Adrenal gland (tissue), 12 donors: ENCODE measurements around the gene TNK1. TPM values are rescaled to one million over a fixed set of nuclear protein-coding genes. Genes with fewer than 3 reads are reported as not detected.

ENCODE experiments used
- DNase-seq, 7 donors: peaks; one replicate each; pipeline ENCODE4 v3.0.0-alpha.2; 2019 to 2020
- H3K27ac ChIP-seq, 5 donors: fragments of 200-600 bp; sonication (generic) in 4 of 5; 1 replicate in 3 of 5; 2 replicates in 2 of 5; pipeline versions ENCODE4 v1.5.1 to v1.8.0; 2016 to 2020; ENCODE audit warnings: mild to moderate bottlenecking in 1 of 5
- H3K27me3 ChIP-seq: fragments of 200-600 bp; 2 replicates; pipeline ENCODE4 v1.8.0; 2021
- H3K36me3 ChIP-seq, 2 donors: fragments of 200-600 bp; replicated peaks in 1 of 2; 1 replicate in 1 of 2; 2 replicates in 1 of 2; pipeline versions ENCODE4 v1.5.1 to v1.8.0; 2018 to 2022
- H3K4me1 ChIP-seq, 2 donors: fragments of 200-600 bp; replicated peaks in 1 of 2; 1 replicate in 1 of 2; 2 replicates in 1 of 2; pipeline versions ENCODE4 v1.5.1 to v1.8.0; 2018 to 2021
- H3K4me3 ChIP-seq, 4 donors: fragments of 200-600 bp; sonication (generic) in 3 of 4; one replicate each; pipeline ENCODE4 v1.5.1; 2016 to 2018
- H3K9me3 ChIP-seq, 3 donors: fragments of 200-600 bp; sonication (generic) in 1 of 3; replicated peaks in 1 of 3; 1 replicate in 2 of 3; 2 replicates in 1 of 3; pipeline versions ENCODE4 v1.5.1 to v1.8.0; 2016 to 2021
- CTCF ChIP-seq, 6 experiments: fragments of 450-650 bp in 4 of 6; fragments of 200-600 bp in 2 of 6; sonication (generic) in 1 of 6; IDR thresholded peaks; 1 replicate in 5 of 6; 2 replicates in 1 of 6; pipeline versions ENCODE4 v1.5.1 to v1.8.0; 2016 to 2021; ENCODE audit warnings: antibody characterized with exemption in 6 of 6, mild to moderate bottlenecking in 2 of 6, moderate library complexity in 1 of 6
- POLR2A ChIP-seq, 2 donors: fragments of 450-650 bp; IDR thresholded peaks; one replicate each; pipeline ENCODE4 v1.6.1; 2017; ENCODE audit warnings: antibody characterized with exemption in 2 of 2, mild to moderate bottlenecking in 2 of 2, moderate library complexity in 1 of 2
- WGBS, 4 donors: extraction: QIAGEN DNeasy Blood & Tissue Kit in 2 of 4; methylation state at CpG; one replicate each; pipeline versions ENCODE4 v1.1.5 to v1.1.7; 2013 to 2017; 5-methylcytosine and 5-hydroxymethylcytosine counted together
- intact Hi-C, 2 donors: fragments of 100-400 bp; cut with DNase I; formaldehyde crosslinking; loops; one replicate each; pipeline versions ENCODE4 v1.14.1 to v1.15.0; 2022 to 2023
- polyA plus RNA-seq, 3 donors: library from polyadenylated mRNA; stranded (reverse); fragments of 200-250 nt in 2 of 3; fragments of 350-450 nt in 1 of 3; fragmentation: Illumina TruSeq in 1 of 3; extraction: RNeasy Lipid Tissue Mini Kit (QIAGEN cat#74804) in 1 of 3; gene quantifications; one replicate each; pipeline ENCODE4 v1.2.3, GENCODE V29; 2013 to 2014
- total RNA-seq, 9 donors: library from RNA; depleted of rRNA in 4 of 9; stranded (reverse); fragments of >200 nt in 4 of 9; fragments of 120-200 nt in 1 of 9; fragmentation: NEBNext Ultra II Directional in 1 of 9; extraction: Animal tissue kit (Norgen Biotek cat#: 25700) in 1 of 9; gene quantifications; one replicate each; pipeline versions ENCODE4 v1.1.0 to v1.2.4, GENCODE V29; 2013 to 2023
- donor health status: healthy with polysubstance abuse.
- donor health status: Bipolar disorder and iron deficiency.
- donor health status: DM: yes; HTN: yes; CAD: no.
- donor health status: DM: no; HTN: no; CAD: no.
- donor health status: DM: no; HTN: no; CAD: no.
- donor health status: DM: yes; HTN: yes; CAD: no.

The TNK1 gene
- total and polyA plus RNA-seq, 12 donors, result 0.06 to 8.7 (median 2.0) TPM

GRCh38 chr17:7436556-7437368, 55.9 kb downstream of the TNK1 start:
- peak; percentile 22 to 94 (median 72) for TF ChIP-seq CTCF (IDR thresholded peaks at IDR 0.05)
- peak; percentile 52 to 86 for TF ChIP-seq POLR2A (IDR thresholded peaks at IDR 0.05)
- WGBS, 4 donors, result 0 to 6% (median 2%) methylated on average over 20 to 92 of the region's 92 CpGs
- Histone ChIP-seq H3K36me3 (no peaks in the 10 kb centered on the region), H3K4me3 (peak overlapping the region in 2 of 4 donors; percentile 30 to 62), H3K9me3 (no peaks in the 10 kb centered on the region), H3K4me1 (peaks cover 50 to 52% of the 10 kb centered on the region in 2 donors), H3K27me3 (no peaks in the 10 kb centered on the region), H3K27ac (peak overlapping the region; percentile 78 to 94 (median 90))
- intact Hi-C loops, result loop anchor here (5.0 kb wide), 2 partner anchors 41 to 126 kb away; partner anchors contain the start of genes SENP3 (in 1 of the 2) and ZBTB4 (in 1 of the 2)
- peak; percentile 83 to 91 (median 86) for DNase-seq

- no peaks in the 10 kb centered on the region for H3K9me3 ChIP-seq
- WGBS, 4 donors, result 18 to 49% (median 27%) methylated on average over 10 to 31 of the region's 31 CpGs
- peak in 2 of 7 donors; percentile 53 to 58 for DNase-seq
- peak overlapping the region in 2 of 4 donors; percentile 30 to 62 for H3K4me3 ChIP-seq
- peak overlapping the region; percentile 78 to 94 (median 90) for H3K27ac ChIP-seq
- H3K4me1 ChIP-seq, result peaks cover 50 to 52% of the 10 kb centered on the region in 2 donors
- intact Hi-C loops, result loop anchor here (5.0 kb wide), 2 partner anchors 40 to 125 kb away; partner anchors contain the start of genes SENP3 (in 1 of the 2) and ZBTB4 (in 1 of the 2)
- H3K27me3 ChIP-seq, result no peaks in the 10 kb centered on the region
- H3K36me3 ChIP-seq, result no peaks in the 10 kb centered on the region
- no peak for TF ChIP-seq CTCF (IDR thresholded peaks at IDR 0.05)
- TF ChIP-seq POLR2A (IDR thresholded peaks at IDR 0.05), result no peak
These were observed 56.5 kb downstream of the TNK1 start for GRCh38 chr17:7437369-7437863.

GRCh38 chr17:7437950-7438614, 57.2 kb downstream of the TNK1 start:
- DNase-seq, result peak; percentile 72 to 88 (median 79)
- H3K4me1 ChIP-seq, result peaks cover 50 to 52% of the 10 kb centered on the region in 2 donors
- no peaks in the 10 kb centered on the region for H3K36me3 ChIP-seq
- intact Hi-C loops, result loop anchor here (5.0 kb wide), 2 partner anchors 39 to 124 kb away; partner anchors contain the start of genes SENP3 (in 1 of the 2) and ZBTB4 (in 1 of the 2)
- no peaks in the 10 kb centered on the region for H3K9me3 ChIP-seq
- peak overlapping the region; percentile 78 to 94 (median 90) for H3K27ac ChIP-seq
- WGBS, 4 donors, result 22 to 29% (median 25%) methylated on average over 21 to 48 of the region's 48 CpGs
- TF ChIP-seq POLR2A (IDR thresholded peaks at IDR 0.05) (peak in 1 of 2 donors; percentile 55), CTCF (IDR thresholded peaks at IDR 0.05) (no peak)
- no peaks in the 10 kb centered on the region for H3K27me3 ChIP-seq
- H3K4me3 ChIP-seq, result peak overlapping the region in 3 of 4 donors; percentile 30 to 62 (median 54)
